Measurements from ENCODE around the gene BRAF.
"Not testable (repeated sequence)": the region's sequence is repeated elsewhere in the genome, so short reads cannot be mapped to it uniquely, and the experiment has no call there.

Gene BRAF

DNA sequence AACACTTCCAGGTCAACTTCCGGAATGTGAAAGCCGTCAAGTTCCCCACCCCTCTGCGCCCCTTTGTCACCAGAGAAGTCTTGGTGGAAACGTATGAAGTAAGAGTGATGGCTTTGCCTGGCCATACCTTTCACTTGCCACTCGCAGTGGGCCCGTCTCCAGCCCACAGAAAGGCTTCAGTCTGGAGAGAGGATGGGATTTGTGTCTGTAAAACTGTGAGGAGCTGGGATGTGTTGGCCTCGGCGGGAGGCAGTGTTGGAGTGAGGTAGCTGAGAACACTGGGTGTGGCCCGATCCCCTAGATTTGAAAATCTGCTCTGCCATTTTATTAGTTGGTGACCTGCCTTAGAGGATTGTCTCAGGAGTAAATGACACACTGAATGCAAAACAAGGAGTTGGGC, 245.5 kb downstream of the BRAF start:
- DNase-seq (ENCODE audit: low read depth): no peak

- no peak for DNase-seq (ENCODE audit: low read depth)
Observed at GRCh38 chr7:140678816-140679130, 246.0 kb downstream of the BRAF start.

- no peak for DNase-seq (ENCODE audit: low read depth)
Observed at GRCh38 chr7:140678081-140678815, 246.5 kb downstream of the BRAF start.

- DNase-seq (ENCODE audit: low read depth): no peak
Observed at GRCh38 chr7:140677496-140677895, 247.2 kb downstream of the BRAF start.

GRCh38 chr7:140676956-140677355, 247.8 kb downstream of the BRAF start:
- DNase-seq (ENCODE audit: low read depth): not testable (repeated sequence)

DNA sequence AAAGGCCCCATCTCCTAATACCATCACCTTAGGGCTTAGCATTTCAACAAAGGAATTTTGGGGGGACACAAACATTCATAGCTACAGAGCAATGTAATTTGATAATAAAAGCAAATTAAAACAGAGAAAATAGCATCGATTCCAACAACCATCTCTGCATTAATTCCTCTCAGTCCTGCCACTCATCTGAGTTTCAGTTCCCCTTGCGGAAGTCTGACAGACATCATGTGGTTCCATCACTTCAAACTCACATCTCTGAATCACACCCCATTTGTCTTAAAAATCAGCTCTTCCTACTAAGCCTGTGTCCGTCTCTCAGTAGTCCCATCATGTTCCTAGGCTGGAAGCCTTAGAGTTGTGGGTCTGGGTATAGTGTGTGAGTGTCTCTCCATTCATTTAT, 248.4 kb downstream of the BRAF start:
- no peak for DNase-seq (ENCODE audit: low read depth)

DNA sequence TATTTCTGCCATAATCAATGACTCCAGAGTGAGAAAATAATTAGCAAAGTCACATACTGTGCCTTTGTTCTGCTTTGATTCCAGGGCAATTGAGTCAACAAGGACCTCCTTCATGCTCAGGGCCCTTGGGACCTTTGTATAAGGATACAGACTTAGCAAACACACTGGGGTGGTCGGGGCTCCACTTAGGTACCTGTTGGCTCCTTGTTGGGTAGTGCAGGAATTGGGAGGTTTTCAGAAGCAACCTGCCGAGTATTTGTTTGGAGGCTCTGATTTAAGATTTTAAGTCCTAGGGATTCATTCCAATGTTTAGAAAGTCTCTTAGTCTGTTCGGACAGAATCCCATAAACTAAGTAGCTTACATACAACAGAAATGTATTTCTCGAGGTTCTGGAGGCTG, 249.0 kb downstream of the BRAF start:
- no peak for DNase-seq (ENCODE audit: low read depth)

- DNase-seq (ENCODE audit: low read depth): peak; percentile 52
Observed at GRCh38 chr7:140674899-140675701, 249.6 kb downstream of the BRAF start.

- no peak for DNase-seq (ENCODE audit: low read depth)
Observed at GRCh38 chr7:140674356-140674800, 250.4 kb downstream of the BRAF start.

DNA sequence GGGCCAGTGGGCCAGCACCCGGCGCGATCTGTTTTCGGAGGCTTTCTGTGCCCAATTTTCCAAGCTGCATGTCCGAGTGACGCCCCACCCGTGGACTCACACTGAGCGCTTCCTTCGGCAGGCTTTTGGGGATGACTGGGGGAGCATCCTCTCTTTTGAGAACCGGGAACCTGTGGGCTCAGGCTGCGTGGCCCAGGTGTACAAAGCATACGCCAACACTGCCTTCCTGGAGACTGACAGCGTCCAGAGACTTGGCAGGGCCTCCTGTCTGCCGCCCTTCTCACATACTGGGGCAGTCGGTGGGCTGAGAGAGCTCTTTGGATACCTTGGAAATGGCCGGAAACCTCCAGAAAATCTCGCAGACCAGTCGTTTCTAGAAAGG, 251.0 kb downstream of the BRAF start:
- DNase-seq (ENCODE audit: low read depth): no peak

- DNase-seq (ENCODE audit: low read depth): no peak
Observed at GRCh38 chr7:140673063-140673773, 251.5 kb downstream of the BRAF start.

DNA sequence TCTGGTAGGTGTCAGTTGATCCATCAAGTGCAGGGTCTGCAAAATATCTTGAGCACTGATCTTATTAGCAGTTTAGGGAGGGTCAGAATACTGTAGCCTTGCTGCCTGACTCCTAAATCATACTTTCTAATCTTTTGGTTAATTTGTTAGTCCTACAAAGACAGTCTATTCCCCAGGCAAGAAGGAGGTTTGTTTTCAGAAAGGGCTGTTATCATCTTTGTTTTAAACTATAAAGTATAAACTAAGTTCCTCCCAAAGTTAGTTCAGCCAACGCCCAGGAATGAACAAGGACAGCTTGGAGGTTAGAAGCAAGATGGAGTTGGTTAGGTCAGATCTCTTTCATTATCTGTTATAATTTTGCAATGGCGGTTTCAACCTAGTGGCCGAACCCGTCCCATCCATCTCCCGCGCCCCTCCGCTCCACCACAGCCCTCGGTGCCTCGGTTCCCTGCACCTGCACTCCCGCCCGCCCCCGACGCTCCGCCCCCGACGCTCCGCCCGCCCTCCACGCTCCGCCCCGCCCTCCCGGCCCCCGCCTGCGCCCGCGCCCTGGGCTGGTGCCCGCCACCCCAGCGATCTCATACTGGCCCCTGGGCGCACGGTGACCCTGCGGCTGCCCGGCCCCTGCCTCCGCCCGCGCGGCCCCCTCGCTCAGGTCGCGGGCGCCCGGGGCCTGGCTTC, 252.2 kb downstream of the BRAF start, which contains the start of gene ADCK2:
Gene ADCK2, plus strand, starts transcription at position 564 of the 681 bp plus-strand sequence. CDS start 386 bp downstream, outside the sequence.
- DNase-seq (ENCODE audit: low read depth): no peak

GRCh38 chr7:140671966-140672365, 252.8 kb downstream of the BRAF start:
- no peak for DNase-seq (ENCODE audit: low read depth)

- no peak for DNase-seq (ENCODE audit: low read depth)
Observed at GRCh38 chr7:140670343-140670935, 254.3 kb downstream of the BRAF start.

GRCh38 chr7:140669862-140670261, 254.9 kb downstream of the BRAF start:
- not testable (repeated sequence) for DNase-seq (ENCODE audit: low read depth)

GRCh38 chr7:140669352-140669751, 255.4 kb downstream of the BRAF start:
- no peak for DNase-seq (ENCODE audit: low read depth)

Measured in GM04504 (cell line).